Right renal pelvis (tissue), 4 donors: ENCODE data around the gene MYO5C. TPM values are rescaled to one million over a fixed set of nuclear protein-coding genes. Genes with fewer than 3 reads are reported as not detected.

Experiments
- DNase-seq, 4 donors: peaks; one replicate each; pipeline ENCODE4 v3.0.0-alpha.2; 2013; ENCODE audit warnings: low read depth in 4 of 4, low spot score in 3 of 4, missing footprints in 1 of 4
- polyA plus RNA-seq, 4 donors: library from polyadenylated mRNA; unstranded; fragments of 120-200 nt; gene quantifications; one replicate each; pipeline ENCODE4 v1.2.1, GENCODE V29; 2013; ENCODE audit not compliant: insufficient read length in 4 of 4

MYO5C gene
- polyA plus RNA-seq, 4 donors: 19.0 to 22.5 (median 21.1) TPM

DNA sequence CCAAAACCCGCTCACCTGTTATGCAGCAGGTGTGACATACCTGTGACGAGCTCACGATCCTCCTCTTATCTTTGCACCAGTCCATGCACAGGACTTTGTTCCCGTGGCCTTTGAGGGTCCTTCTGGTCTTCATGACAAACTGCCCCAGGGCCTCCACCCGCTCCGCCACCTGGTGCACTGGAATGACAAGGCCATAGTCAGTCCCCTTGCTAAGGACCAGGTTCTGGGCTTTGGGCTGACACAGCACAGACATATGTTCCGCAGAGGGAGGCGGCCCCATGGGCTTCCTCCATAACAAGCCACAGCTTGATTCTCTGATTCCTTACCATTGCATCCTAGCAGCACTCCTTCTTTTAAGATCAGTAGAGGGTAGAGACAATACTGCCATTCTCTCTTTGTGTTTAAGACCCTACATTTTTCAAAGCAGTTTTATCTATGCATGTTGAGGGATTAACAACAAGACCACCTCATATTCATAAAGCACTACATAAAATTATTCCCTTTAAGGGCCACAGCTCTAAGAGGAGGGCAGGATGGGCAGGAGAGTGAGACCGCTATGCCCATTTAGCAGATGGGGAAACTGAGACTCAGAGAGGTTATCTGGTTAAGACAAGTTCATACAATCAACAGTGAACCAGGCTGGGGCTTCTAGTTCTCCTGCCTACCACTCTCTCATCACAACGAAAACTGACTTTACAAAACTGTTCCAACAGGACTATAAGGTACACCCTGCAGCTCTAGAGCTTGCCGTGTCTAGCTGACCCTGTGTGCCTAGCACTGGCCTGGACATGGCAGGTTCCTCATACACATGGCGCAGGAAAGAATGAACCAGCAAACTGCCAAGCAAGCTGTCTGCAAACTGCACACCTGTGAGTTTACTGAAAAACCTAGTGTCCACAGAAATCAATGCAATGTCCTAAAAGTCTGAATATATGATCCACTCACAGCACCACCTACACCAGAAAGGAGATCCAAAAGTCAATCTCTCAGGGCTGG is 141.4 kb downstream of the MYO5C start:
- DNase-seq: no peak

DNA sequence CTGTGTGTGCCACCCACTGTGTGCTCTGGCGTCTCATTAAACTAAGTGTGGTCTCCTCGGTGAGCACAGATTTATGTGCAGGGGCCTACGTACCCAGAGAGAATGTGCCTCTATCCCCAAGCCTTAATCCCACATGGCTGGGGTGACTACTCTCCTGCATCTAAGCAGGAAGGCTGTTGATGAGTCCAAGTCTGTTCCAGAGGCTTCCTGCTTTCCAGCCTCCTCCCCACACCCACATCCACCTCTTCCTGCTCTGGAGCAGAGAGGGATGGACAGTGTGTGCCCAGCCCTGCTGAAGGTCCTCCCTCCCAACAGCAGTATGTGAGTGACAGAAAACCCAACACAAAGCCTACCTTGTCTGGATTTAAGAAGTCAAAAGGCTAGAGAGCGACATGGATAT is 144.3 kb downstream of the MYO5C start:
- DNase-seq: no peak

DNA sequence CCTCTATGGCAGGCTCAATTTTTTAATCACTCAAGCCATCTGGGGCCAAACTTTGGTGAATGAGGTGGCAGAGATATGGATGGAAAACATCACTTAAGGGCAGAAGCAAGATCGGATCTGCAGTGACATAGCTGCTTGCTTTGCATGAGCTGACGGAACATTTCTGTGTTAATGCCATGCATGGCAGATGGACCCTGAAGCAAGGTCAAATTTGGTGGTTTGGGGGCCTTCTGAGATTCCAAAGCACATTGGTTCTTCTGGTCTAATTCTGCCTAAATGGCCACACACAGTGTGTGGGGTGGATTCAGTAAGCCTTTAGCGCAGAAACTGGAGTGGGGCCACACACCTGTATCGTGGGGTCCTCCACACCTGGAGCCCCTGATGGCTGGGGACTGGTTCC is 144.7 kb downstream of the MYO5C start:
- no peak for DNase-seq

DNA sequence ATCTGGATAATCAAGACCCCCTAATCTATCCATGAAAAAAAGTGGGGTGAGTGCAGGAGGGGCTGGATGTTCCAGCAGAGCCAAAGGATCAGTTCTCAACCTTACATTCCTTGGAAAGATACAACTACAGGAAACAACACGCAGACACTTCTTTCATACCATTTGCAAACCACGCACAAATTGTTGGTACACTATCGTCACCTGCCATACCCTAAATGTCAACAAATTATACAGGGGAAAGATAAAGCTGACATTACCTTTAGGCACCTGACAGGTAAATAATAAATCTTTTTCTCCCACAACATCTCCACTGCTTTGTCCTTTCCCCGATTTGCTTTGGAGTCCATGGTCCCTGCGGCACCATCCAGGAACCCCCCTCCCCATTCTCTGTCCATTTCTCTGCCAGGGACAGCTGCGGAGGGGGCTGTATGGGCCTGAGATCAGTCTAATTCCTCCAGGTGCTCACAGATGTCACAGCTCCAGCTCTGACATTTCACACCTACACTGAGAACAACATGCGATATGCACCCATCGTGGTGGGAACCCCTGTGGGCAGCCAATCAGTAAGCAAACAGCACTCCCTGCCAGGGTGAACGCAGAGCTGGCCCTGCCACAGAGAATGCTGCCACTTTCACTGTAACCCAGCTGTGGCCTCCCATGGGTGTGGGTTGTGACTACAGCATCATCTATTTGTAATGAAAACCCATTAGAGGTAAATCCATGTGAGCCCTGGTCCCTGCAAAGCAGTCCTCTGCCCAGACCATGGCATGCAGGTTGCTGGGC is 145.4 kb downstream of the MYO5C start:
- no peak for DNase-seq

DNA sequence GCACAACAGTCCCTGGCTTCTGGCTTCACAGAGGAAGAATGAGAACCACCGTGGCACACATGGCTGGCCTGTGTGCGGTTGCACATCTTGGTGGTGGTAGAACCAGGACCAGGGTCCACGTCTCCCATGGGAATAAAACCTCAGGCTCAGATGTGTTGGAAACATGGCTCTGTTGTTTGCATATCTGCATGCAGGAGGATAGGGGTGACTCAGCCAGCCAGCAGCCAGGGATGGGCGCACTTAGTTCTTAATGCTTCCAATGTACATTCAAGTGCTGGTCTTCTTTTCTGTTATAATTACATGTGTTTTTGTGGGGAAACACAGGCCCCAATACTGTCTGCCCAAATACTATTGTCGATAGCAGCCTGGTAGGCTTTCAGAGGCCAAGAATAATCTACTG is 147.2 kb downstream of the MYO5C start:
- DNase-seq: no peak

DNA sequence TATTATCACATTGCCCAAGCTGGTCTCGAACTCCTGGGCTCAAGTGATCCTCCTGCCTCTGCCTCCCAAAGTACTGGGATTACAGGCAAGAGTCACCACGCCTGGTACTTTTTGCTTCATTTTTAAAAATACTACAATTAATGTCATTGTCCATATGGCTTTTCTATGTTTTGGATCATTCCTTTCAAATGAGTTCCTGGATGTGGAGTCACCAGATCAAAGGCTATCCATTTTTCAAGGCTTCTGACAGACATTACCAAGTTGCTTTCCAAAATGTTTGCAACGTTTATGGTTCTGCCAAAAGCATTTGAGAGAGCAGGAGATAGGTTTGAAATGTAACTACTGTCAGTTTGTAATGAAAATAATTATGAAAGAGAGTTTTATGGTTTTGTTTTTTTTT is 148.8 kb downstream of the MYO5C start:
- no peak for DNase-seq

DNA sequence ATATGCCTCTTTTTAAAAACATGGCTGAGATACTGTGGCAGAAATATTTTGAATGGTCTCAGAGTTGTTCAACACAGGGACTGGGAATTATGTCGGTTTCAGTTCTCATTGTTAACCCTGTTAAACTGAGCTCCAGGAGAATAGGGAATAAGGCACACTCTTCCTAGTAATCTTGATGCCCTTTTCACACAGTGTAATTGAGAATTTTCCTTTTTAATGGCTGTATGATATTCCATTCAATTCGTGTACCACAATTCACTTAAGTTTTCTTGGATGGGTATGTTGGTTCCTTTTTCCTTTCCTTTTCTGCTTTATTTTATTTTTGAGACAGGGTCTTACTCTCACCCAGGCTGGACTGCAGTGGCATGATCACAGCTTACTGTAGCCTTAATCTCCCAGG is 149.3 kb downstream of the MYO5C start:
- no peak for DNase-seq

DNA sequence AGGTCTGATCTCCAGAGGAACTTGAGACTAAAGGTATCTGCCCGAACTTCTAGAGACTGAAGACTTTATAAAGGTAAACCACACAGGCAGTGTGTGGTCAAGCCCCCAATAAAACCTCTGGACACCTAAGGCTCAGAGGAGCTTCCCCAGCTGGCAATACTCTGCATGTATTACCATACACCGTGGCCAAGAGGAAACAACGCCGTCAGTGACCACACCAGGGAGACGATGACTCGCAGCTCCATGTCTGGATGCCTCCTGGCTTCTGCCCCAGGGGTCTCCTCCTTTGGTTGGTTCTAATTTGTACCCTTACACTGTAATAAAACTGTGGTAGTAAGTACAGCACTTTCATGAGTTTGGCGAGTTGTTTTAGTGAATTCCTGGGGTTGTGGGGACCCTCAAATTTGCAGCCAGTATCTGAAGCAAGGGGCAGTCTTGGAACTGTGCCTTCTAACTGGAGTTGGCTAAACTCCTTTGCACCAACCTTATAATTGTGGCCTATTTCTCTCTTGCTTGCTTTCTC is 150.9 kb downstream of the MYO5C start:
- no peak for DNase-seq

DNA sequence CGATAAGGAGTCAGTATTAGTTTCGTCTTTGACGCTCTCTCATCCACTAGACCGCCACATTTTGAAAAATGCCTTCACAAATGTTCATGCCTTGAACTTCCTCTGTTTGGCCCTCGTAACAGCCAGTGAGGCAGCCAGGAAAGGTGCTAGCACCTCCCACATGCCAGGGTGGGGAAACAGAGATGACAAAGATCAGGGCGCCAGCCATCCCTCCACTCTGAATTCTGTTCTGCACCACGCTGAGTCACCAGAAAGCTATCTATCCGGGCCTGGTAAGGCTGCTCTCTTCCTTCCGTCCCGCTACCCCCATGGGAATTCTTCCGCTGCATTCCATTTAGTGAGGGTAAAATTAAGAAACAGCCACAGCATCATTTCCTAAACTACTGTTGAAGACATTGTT is 151.7 kb downstream of the MYO5C start:
- no peak for DNase-seq

Other genes with a start within 250 kb of the MYO5C start
- 1 to 10 TPM in 3 of 4 donors, under 1 TPM in 1; 0.86 to 1.4 (median 1.2) TPM for gene BCL2L10, start 183.0 kb downstream of the MYO5C start, polyA plus RNA-seq
- gene GNB5, start 104.4 kb downstream of the MYO5C start, polyA plus RNA-seq: 10 to 100 TPM; 14.5 to 18.2 (median 16.7) TPM
- gene MYO5A, start 233.1 kb upstream of the MYO5C start, polyA plus RNA-seq: 1 to 10 TPM; 7.4 to 8.2 (median 7.8) TPM